ENCODE data around the gene FTO.

Gene FTO

GRCh38 chr16:53715023-53715384, 11.0 kb downstream of the FTO start:
- no peak for TF ChIP-seq CTCF (IDR thresholded peaks at IDR 0.05)
- H3K9ac ChIP-seq: no peak overlapping the region

GRCh38 chr16:53717577-53717976, 13.6 kb downstream of the FTO start:
- H3K4me1 ChIP-seq: peaks cover 12% of the 10 kb centered on the region
- no peak overlapping the region for H3K9ac ChIP-seq
- H3K36me3 ChIP-seq (ENCODE audit: control insufficient read depth, insufficient read depth, low read length): no peaks in the 10 kb centered on the region
- H3K27ac ChIP-seq: no peak overlapping the region
- H3K27me3 ChIP-seq (ENCODE audit: control insufficient read depth, insufficient read depth, low read length): no peaks in the 10 kb centered on the region
- no peaks in the 10 kb centered on the region for H3K9me3 ChIP-seq (ENCODE audit: control insufficient read depth, low read length)
- no peak overlapping the region for H3K4me2 ChIP-seq (ENCODE audit: low read length)
- H3K79me2 ChIP-seq: peaks cover 14% of the 10 kb centered on the region
- no peak overlapping the region for H2AFZ ChIP-seq
- no peak for TF ChIP-seq CTCF (IDR thresholded peaks at IDR 0.05)
- no peak overlapping the region for H3K4me3 ChIP-seq (ENCODE audit: low read depth, low read length)

More at GRCh38 chr16:53715023-53715384, 11.0 kb downstream of the FTO start:
- Histone ChIP-seq H3K79me2 (peaks cover 6% of the 10 kb centered on the region), H2AFZ (no peak overlapping the region), H3K4me1 (peaks cover 12% of the 10 kb centered on the region), H3K36me3 (ENCODE audit: control insufficient read depth, insufficient read depth, low read length) (no peaks in the 10 kb centered on the region), H3K27ac (no peak overlapping the region), H3K4me2 (ENCODE audit: low read length) (no peak overlapping the region), H3K4me3 (ENCODE audit: low read depth, low read length) (no peak overlapping the region), H3K27me3 (ENCODE audit: control insufficient read depth, insufficient read depth, low read length) (no peaks in the 10 kb centered on the region), H3K9me3 (ENCODE audit: control insufficient read depth, low read length) (no peaks in the 10 kb centered on the region)

GRCh38 chr16:53721017-53721416, 17.1 kb downstream of the FTO start:
- H3K4me1 ChIP-seq: peaks cover 4% of the 10 kb centered on the region
- no peak overlapping the region for H3K4me2 ChIP-seq (ENCODE audit: low read length)
- H3K9ac ChIP-seq: no peak overlapping the region
- no peaks in the 10 kb centered on the region for H3K27me3 ChIP-seq (ENCODE audit: control insufficient read depth, insufficient read depth, low read length)
- H3K27ac ChIP-seq: no peak overlapping the region
- TF ChIP-seq CTCF (IDR thresholded peaks at IDR 0.05): no peak
- no peak overlapping the region for H3K4me3 ChIP-seq (ENCODE audit: low read depth, low read length)
- H3K36me3 ChIP-seq (ENCODE audit: control insufficient read depth, insufficient read depth, low read length): no peaks in the 10 kb centered on the region
- H2AFZ ChIP-seq: no peak overlapping the region
- H3K9me3 ChIP-seq (ENCODE audit: control insufficient read depth, low read length): no peaks in the 10 kb centered on the region
- peaks cover 28% of the 10 kb centered on the region for H3K79me2 ChIP-seq

- no peak overlapping the region for H3K4me2 ChIP-seq (ENCODE audit: low read length)
- H3K27me3 ChIP-seq (ENCODE audit: control insufficient read depth, insufficient read depth, low read length): no peaks in the 10 kb centered on the region
- no peak overlapping the region for H3K9ac ChIP-seq
- H3K27ac ChIP-seq: no peak overlapping the region
- H3K36me3 ChIP-seq (ENCODE audit: control insufficient read depth, insufficient read depth, low read length): no peaks in the 10 kb centered on the region
- TF ChIP-seq CTCF (IDR thresholded peaks at IDR 0.05): no peak
- H3K4me1 ChIP-seq: peaks cover 4% of the 10 kb centered on the region
- no peak overlapping the region for H2AFZ ChIP-seq
- H3K79me2 ChIP-seq: peaks cover 45% of the 10 kb centered on the region
- no peak overlapping the region for H3K4me3 ChIP-seq (ENCODE audit: low read depth, low read length)
- H3K9me3 ChIP-seq (ENCODE audit: control insufficient read depth, low read length): no peaks in the 10 kb centered on the region
These were observed 22.7 kb downstream of the FTO start for GRCh38 chr16:53726625-53727024.

- Histone ChIP-seq H3K4me3 (ENCODE audit: low read depth, low read length) (no peak overlapping the region), H3K27ac (no peak overlapping the region), H3K36me3 (ENCODE audit: control insufficient read depth, insufficient read depth, low read length) (no peaks in the 10 kb centered on the region), H3K9ac (no peak overlapping the region), H3K27me3 (ENCODE audit: control insufficient read depth, insufficient read depth, low read length) (no peaks in the 10 kb centered on the region), H3K79me2 (peaks cover 46% of the 10 kb centered on the region), H3K4me1 (peaks cover 4% of the 10 kb centered on the region), H2AFZ (no peak overlapping the region), H3K4me2 (ENCODE audit: low read length) (no peak overlapping the region), H3K9me3 (ENCODE audit: control insufficient read depth, low read length) (no peaks in the 10 kb centered on the region)
- no peak for TF ChIP-seq CTCF (IDR thresholded peaks at IDR 0.05)
These were observed 26.7 kb downstream of the FTO start for GRCh38 chr16:53730693-53731092.

Data from parathyroid adenoma (tissue), 2 donors.